ENCODE data around the gene HSF5. TPM values are rescaled to one million over a fixed set of nuclear protein-coding genes. Genes with fewer than 3 reads are reported as not detected.

The HSF5 gene
- total RNA-seq, 1 donor from 2014 or later = not detected

DNA sequence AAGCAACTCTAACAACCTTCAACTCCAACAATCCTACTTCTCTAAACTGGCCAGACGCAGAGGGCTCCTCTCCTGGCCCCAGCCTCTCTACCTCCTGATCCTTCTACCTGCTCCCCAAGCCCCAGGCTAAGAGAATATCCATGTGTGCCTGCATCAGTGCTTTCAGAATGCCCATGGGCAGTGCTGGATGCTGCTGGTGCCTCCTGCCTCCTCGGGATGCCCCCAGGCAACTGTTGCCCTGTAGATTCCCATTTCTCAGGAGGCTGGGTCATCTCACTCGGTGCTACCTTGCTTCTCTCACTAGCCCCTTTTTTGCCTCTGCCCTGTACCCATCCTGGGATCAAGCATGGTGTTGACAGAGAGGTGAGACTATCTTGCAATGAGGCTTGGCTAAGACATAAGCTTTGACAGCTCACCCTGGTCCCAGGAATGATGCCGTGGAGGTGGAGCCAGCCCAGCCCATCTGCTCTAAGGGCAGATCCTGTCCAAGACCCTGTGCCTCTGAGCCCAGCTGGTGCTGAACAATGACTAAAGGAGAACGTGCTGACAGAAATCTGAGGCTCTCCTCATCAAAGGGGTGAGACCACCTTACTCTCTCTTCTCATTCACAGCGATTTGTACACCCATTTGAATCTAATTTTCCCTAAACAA is 116.8 kb downstream of the HSF5 start:
- no peak overlapping the region for H3K4me3 ChIP-seq
- H3K4me2 ChIP-seq = no peak overlapping the region
- H3K27me3 Mint-ChIP-seq (ENCODE audit: insufficient read depth, low read depth) = peaks cover 3% of the 10 kb centered on the region
- H2AFZ ChIP-seq (replicated peaks) = no peak overlapping the region
- H3K27ac Mint-ChIP-seq = no peak overlapping the region
- no peaks in the 10 kb centered on the region for H3K79me2 ChIP-seq (ENCODE audit: low read depth)
- no peak for DNase-seq (ENCODE audit: low spot score)
- peaks cover 11% of the 10 kb centered on the region for H3K4me1 Mint-ChIP-seq
- no peaks in the 10 kb centered on the region for H3K4me1 ChIP-seq
- TF ChIP-seq EZH2phosphoT487 (IDR thresholded peaks at IDR 0.05) = no peak
- no peak for TF ChIP-seq EZH2 (IDR thresholded peaks at IDR 0.05)
- TF ChIP-seq, protein P1, sequence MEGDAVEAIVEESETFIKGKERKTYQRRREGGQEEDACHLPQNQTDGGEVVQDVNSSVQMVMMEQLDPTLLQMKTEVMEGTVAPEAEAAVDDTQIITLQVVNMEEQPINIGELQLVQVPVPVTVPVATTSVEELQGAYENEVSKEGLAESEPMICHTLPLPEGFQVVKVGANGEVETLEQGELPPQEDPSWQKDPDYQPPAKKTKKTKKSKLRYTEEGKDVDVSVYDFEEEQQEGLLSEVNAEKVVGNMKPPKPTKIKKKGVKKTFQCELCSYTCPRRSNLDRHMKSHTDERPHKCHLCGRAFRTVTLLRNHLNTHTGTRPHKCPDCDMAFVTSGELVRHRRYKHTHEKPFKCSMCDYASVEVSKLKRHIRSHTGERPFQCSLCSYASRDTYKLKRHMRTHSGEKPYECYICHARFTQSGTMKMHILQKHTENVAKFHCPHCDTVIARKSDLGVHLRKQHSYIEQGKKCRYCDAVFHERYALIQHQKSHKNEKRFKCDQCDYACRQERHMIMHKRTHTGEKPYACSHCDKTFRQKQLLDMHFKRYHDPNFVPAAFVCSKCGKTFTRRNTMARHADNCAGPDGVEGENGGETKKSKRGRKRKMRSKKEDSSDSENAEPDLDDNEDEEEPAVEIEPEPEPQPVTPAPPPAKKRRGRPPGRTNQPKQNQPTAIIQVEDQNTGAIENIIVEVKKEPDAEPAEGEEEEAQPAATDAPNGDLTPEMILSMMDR (IDR thresholded peaks at IDR 0.05) = no peak
- H3K9ac ChIP-seq = no peak overlapping the region
- H3K4me3 Mint-ChIP-seq = no peak overlapping the region
- H3K27me3 ChIP-seq = no peaks in the 10 kb centered on the region
- H3K27ac ChIP-seq = no peak overlapping the region
- H3K36me3 ChIP-seq = no peaks in the 10 kb centered on the region
- H3K9me3 Mint-ChIP-seq = no peaks in the 10 kb centered on the region
- no peaks in the 10 kb centered on the region for H3K9me3 ChIP-seq (ENCODE audit: low read depth)
- peaks cover 2% of the 10 kb centered on the region for H3K36me3 Mint-ChIP-seq
- H3F3A ChIP-seq (ENCODE audit: low read depth) = no peaks in the 10 kb centered on the region
- no peaks in the 10 kb centered on the region for H4K20me1 ChIP-seq (ENCODE audit: low read depth)

DNA sequence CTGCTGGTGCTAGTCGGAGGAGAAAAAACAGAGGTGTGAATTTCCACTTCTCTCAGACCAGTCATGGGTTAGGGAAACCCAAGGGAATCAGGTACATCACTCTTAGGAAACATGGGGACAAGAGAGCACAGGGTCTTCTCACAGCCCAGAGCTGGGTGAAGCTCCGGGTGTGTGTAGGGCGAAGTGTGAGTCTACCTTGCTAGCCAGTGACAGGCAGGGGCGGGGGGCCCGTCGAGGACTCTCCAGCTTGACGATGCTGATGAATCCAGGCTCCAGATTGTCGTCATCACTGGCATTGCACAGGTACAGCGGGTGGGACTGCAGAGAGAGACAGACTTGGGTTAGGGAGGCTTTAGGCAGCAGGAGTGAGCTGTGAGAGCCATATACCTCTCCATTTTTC is 117.5 kb downstream of the HSF5 start:
- Mint-ChIP-seq H3K9me3 (no peaks in the 10 kb centered on the region), H3K4me1 (peaks cover 13% of the 10 kb centered on the region), H3K27ac (no peak overlapping the region), H3K36me3 (peaks cover 2% of the 10 kb centered on the region), H3K27me3 (ENCODE audit: insufficient read depth, low read depth) (peaks cover 1% of the 10 kb centered on the region), H3K4me3 (no peak overlapping the region)
- H3K9ac ChIP-seq = no peak overlapping the region
- DNase-seq (ENCODE audit: low spot score) = no peak
- no peaks in the 10 kb centered on the region for H3K27me3 ChIP-seq
- no peaks in the 10 kb centered on the region for H3K9me3 ChIP-seq (ENCODE audit: low read depth)
- H3K4me1 ChIP-seq = no peaks in the 10 kb centered on the region
- H3K4me2 ChIP-seq = no peak overlapping the region
- TF ChIP-seq, protein P1 (IDR thresholded peaks at IDR 0.05) = no peak
- TF ChIP-seq EZH2phosphoT487 (IDR thresholded peaks at IDR 0.05) (no peak), EZH2 (IDR thresholded peaks at IDR 0.05) (no peak)
- H4K20me1 ChIP-seq (ENCODE audit: low read depth) = no peaks in the 10 kb centered on the region
- H3F3A ChIP-seq (ENCODE audit: low read depth) = no peaks in the 10 kb centered on the region
- H3K4me3 ChIP-seq = no peak overlapping the region
- no peaks in the 10 kb centered on the region for H3K79me2 ChIP-seq (ENCODE audit: low read depth)
- H2AFZ ChIP-seq (replicated peaks) = no peak overlapping the region
- no peaks in the 10 kb centered on the region for H3K36me3 ChIP-seq
- H3K27ac ChIP-seq = no peak overlapping the region

DNA sequence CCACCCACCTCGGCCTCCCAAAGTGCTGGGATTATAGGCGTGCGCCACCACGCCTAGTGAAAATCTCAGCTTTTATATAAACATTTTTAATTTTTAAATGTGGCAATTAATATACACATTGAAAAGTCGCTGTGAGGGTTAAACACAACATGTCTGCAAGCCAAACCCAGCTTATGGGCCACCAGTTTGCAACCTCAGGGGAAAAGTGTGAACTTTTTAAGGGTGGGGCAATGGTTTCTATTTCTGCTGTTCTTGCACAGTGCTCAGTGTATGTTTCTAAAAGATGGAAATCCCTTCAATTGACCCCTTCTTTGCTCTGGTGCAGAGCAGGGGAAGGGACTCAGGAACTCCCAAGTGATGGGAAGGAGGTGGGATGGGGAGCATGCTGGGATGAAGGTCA is 117.9 kb downstream of the HSF5 start:
- no peak overlapping the region for H3K4me3 Mint-ChIP-seq
- Histone ChIP-seq H3K4me2 (no peak overlapping the region), H3K4me3 (no peak overlapping the region), H3K4me1 (no peaks in the 10 kb centered on the region), H4K20me1 (ENCODE audit: low read depth) (no peaks in the 10 kb centered on the region), H3F3A (ENCODE audit: low read depth) (no peaks in the 10 kb centered on the region), H3K27me3 (no peaks in the 10 kb centered on the region), H3K9ac (no peak overlapping the region), H3K27ac (no peak overlapping the region), H3K9me3 (ENCODE audit: low read depth) (no peaks in the 10 kb centered on the region), H3K36me3 (no peaks in the 10 kb centered on the region), H3K79me2 (ENCODE audit: low read depth) (no peaks in the 10 kb centered on the region), H2AFZ (replicated peaks) (no peak overlapping the region)
- no peak for DNase-seq (ENCODE audit: low spot score)
- no peaks in the 10 kb centered on the region for H3K27me3 Mint-ChIP-seq (ENCODE audit: insufficient read depth, low read depth)
- peaks cover 15% of the 10 kb centered on the region for H3K4me1 Mint-ChIP-seq
- no peak for TF ChIP-seq EZH2 (IDR thresholded peaks at IDR 0.05)
- peaks cover 2% of the 10 kb centered on the region for H3K36me3 Mint-ChIP-seq
- H3K9me3 Mint-ChIP-seq = no peaks in the 10 kb centered on the region
- no peak overlapping the region for H3K27ac Mint-ChIP-seq

Other genes with a start within 250 kb of the HSF5 start
- gene LPO, start 249.8 kb downstream of the HSF5 start, total RNA-seq (ENCODE audit: low replicate concordance) = not detected in 2 replicates
- not detected in 2 replicates for gene MPO, start 207.5 kb downstream of the HSF5 start, total RNA-seq (ENCODE audit: low replicate concordance)
- 13.8 and 48.7 TPM in 2 replicates for gene TSPOAP1, start 159.6 kb downstream of the HSF5 start, total RNA-seq (ENCODE audit: low replicate concordance)
- 60.2 and 103 TPM in 2 replicates for gene SUPT4H1, start 136.2 kb downstream of the HSF5 start, total RNA-seq (ENCODE audit: low replicate concordance)
- 0.50 TPM in 1 of 2 replicates, not detected in the other for gene RNF43, start 70.9 kb downstream of the HSF5 start, total RNA-seq (ENCODE audit: low replicate concordance)
- gene MTMR4, start 26.2 kb upstream of the HSF5 start, total RNA-seq (ENCODE audit: low replicate concordance) = 34.0 and 39.8 TPM in 2 replicates
- 0.09 and 1.4 TPM in 2 replicates for gene TEX14, start 203.6 kb upstream of the HSF5 start, total RNA-seq (ENCODE audit: low replicate concordance)
- 30.2 and 67.6 TPM in 2 replicates for gene RAD51C, start 204.2 kb upstream of the HSF5 start, total RNA-seq (ENCODE audit: low replicate concordance)

All from neural progenitor cell (in vitro differentiated cells).